ENCODE data around the gene VAV1. TPM values are rescaled to one million over a fixed set of nuclear protein-coding genes. Genes with fewer than 3 reads are reported as not detected.

The VAV1 gene
- total and polyA plus RNA-seq, 12 donors = 1.1 to 21.1 (median 9.1) TPM

DNA sequence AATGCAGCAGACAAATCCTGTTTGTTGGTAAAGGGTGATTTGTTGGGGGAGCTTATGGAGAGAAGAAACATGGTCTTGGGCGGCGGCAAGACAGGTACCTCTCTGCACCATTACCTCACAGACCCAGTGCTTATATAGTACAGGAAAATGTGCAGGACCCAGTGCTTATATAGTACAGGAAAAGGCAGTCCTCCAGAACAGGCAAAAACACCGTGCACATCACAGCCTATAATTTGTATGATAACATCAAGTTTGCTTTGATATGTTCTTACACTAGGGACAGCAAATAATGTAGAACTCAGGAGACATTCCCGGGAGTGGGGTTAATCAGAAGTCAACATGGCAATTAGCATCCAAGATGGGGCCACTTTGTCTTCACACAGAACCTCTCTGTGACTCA, 20.9 kb downstream of the VAV1 start:
- no peaks in the 10 kb centered on the region for H3K9me3 ChIP-seq (replicated peaks in 1 of 3)
- WGBS, 4 donors = 68 to 75% (median 75%) methylated on average over 4 of the region's 4 CpGs
- no peak overlapping the region for H3K27ac ChIP-seq
- no peak for DNase-seq
- no peak overlapping the region for H3K4me3 ChIP-seq
- no peaks in the 10 kb centered on the region for H3K27me3 ChIP-seq
- no peaks in the 10 kb centered on the region for H3K4me1 ChIP-seq (replicated peaks in 1 of 2)
- H3K36me3 ChIP-seq (replicated peaks in 1 of 2) = no peaks in the 10 kb centered on the region
- intact Hi-C loops (cut with DNase I) = no loop called here
- no peak for TF ChIP-seq POLR2A (IDR thresholded peaks at IDR 0.05)
- TF ChIP-seq, protein P1, sequence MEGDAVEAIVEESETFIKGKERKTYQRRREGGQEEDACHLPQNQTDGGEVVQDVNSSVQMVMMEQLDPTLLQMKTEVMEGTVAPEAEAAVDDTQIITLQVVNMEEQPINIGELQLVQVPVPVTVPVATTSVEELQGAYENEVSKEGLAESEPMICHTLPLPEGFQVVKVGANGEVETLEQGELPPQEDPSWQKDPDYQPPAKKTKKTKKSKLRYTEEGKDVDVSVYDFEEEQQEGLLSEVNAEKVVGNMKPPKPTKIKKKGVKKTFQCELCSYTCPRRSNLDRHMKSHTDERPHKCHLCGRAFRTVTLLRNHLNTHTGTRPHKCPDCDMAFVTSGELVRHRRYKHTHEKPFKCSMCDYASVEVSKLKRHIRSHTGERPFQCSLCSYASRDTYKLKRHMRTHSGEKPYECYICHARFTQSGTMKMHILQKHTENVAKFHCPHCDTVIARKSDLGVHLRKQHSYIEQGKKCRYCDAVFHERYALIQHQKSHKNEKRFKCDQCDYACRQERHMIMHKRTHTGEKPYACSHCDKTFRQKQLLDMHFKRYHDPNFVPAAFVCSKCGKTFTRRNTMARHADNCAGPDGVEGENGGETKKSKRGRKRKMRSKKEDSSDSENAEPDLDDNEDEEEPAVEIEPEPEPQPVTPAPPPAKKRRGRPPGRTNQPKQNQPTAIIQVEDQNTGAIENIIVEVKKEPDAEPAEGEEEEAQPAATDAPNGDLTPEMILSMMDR (IDR thresholded peaks at IDR 0.05) = no peak

GRCh38 chr19:6793973-6794372, 21.5 kb downstream of the VAV1 start:
- WGBS, 4 donors = 82 to 93% (median 86%) methylated on average over 5 of the region's 5 CpGs
- no peaks in the 10 kb centered on the region for H3K36me3 ChIP-seq (replicated peaks in 1 of 2)
- H3K27ac ChIP-seq = no peak overlapping the region
- no peak overlapping the region for H3K4me3 ChIP-seq
- DNase-seq = no peak
- no peaks in the 10 kb centered on the region for H3K9me3 ChIP-seq (replicated peaks in 1 of 3)
- intact Hi-C loops (cut with DNase I) = no loop called here
- TF ChIP-seq, protein P1 (IDR thresholded peaks at IDR 0.05) = no peak
- no peak for TF ChIP-seq POLR2A (IDR thresholded peaks at IDR 0.05)
- H3K27me3 ChIP-seq = no peaks in the 10 kb centered on the region
- no peaks in the 10 kb centered on the region for H3K4me1 ChIP-seq (replicated peaks in 1 of 2)

- Histone ChIP-seq H3K27ac (no peak overlapping the region), H3K4me1 (replicated peaks in 1 of 2) (no peaks in the 10 kb centered on the region), H3K4me3 (no peak overlapping the region), H3K9me3 (replicated peaks in 1 of 3) (no peaks in the 10 kb centered on the region), H3K27me3 (no peaks in the 10 kb centered on the region), H3K36me3 (replicated peaks in 1 of 2) (no peaks in the 10 kb centered on the region)
- TF ChIP-seq POLR2A (IDR thresholded peaks at IDR 0.05) = no peak
- TF ChIP-seq, protein P1 (IDR thresholded peaks at IDR 0.05) = no peak
- 64 to 83% (median 72%) methylated on average over 11 to 13 of the region's 13 CpGs for WGBS, 4 donors
- intact Hi-C loops (cut with DNase I) = no loop called here
- DNase-seq = no peak
Observed at GRCh38 chr19:6794686-6795431, 22.4 kb downstream of the VAV1 start.

DNA sequence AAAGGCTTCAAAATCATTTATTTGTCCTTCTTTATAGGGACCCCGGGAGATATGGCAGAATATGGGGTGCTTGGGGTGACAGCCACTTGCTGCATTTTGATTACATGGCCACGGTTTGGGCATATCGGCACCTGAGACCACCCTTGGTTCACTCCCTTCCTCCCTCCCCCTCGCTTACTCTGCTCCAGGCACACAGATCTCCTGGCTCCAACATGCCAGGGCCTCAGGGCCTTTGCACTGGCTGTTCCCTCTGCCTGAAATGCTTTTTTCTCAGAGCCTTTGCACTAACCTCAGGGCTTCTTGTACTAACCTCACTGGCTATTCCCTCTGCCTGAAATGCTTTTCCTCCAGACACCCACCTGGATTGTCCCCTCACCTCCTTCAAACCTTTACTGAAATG, 23.8 kb downstream of the VAV1 start:
- no peak for DNase-seq
- TF ChIP-seq, protein P1 (IDR thresholded peaks at IDR 0.05) = no peak
- no peak for TF ChIP-seq POLR2A (IDR thresholded peaks at IDR 0.05)
- H3K27me3 ChIP-seq = no peaks in the 10 kb centered on the region
- 80 to 93% (median 91%) methylated on average over 2 to 4 of the region's 4 CpGs for WGBS, 4 donors
- H3K4me3 ChIP-seq = no peak overlapping the region
- H3K9me3 ChIP-seq (replicated peaks in 1 of 3) = no peaks in the 10 kb centered on the region
- H3K27ac ChIP-seq = no peak overlapping the region
- H3K4me1 ChIP-seq (replicated peaks in 1 of 2) = peaks cover 0 to 1% of the 10 kb centered on the region in 2 donors
- intact Hi-C loops (cut with DNase I) = no loop called here
- H3K36me3 ChIP-seq (replicated peaks in 1 of 2) = no peaks in the 10 kb centered on the region
